K562 (cell line): Measurements from ENCODE around the gene COPS6. TPM values are rescaled to one million over a fixed set of nuclear protein-coding genes. Genes with fewer than 3 reads are reported as not detected.
A peak's percentile ranks its signal among the peaks of the same experiment; 100 is the strongest.

Source experiments
- CBX8 ChIP-seq: fragments of 200-600 bp; sonication (generic); IDR thresholded peaks from 2 replicates; pipeline ENCODE4 v1.6.1; 2012; ENCODE audit warnings: borderline replicate concordance, mixed run types, low read depth, mild to moderate bottlenecking, moderate library complexity, mixed read lengths, low read length, control low read depth, inconsistent platforms; ENCODE audit not compliant: poor library complexity, severe bottlenecking; ENCODE audit errors: extremely low read depth
- CREB3 ChIP-seq: fragments of 450-650 bp; conservative IDR thresholded peaks from 2 replicates; pipeline ENCODE4 v1.6.1; 2016; ENCODE audit warnings: missing genetic modification characterization, low read depth, mild to moderate bottlenecking, missing compliant biosample characterization, moderate library complexity
- DPF2 ChIP-seq: fragments of 450-650 bp; IDR thresholded peaks from 2 replicates; pipeline ENCODE4 v1.6.1; 2016
- EP300 ChIP-seq: IDR thresholded peaks from 2 replicates; pipeline ENCODE4 v1.6.1; 2012; ENCODE audit warnings: low read length, improper control_type of control experiment
- ESRRA ChIP-seq: fragments of 450-650 bp; IDR thresholded peaks from 2 replicates; pipeline ENCODE4 v1.6.1; 2014; ENCODE audit warnings: low read depth, mild to moderate bottlenecking, moderate library complexity, borderline replicate concordance
- ETS2 ChIP-seq: IDR thresholded peaks from 2 replicates; pipeline ENCODE4 v1.6.1; 2016; ENCODE audit warnings: borderline replicate concordance, missing genetic modification characterization, mild to moderate bottlenecking, moderate library complexity, missing compliant biosample characterization; ENCODE audit not compliant: poor library complexity, severe bottlenecking
- FOXM1 ChIP-seq, 2 experiments: fragments of 450-650 bp in 1 of 2; sonication (generic) in 1 of 2; formaldehyde crosslinking in 1 of 2; IDR thresholded peaks; 2 replicates each; pipeline versions ENCODE4 v1.6.1 to v1.9.0; 2017 to 2022; ENCODE audit warnings: low read depth in 2 of 2, mild to moderate bottlenecking in 2 of 2, missing genetic modification reagents in 1 of 2, moderate library complexity in 1 of 2
- GTF3C2 ChIP-seq: IDR thresholded peaks from 3 replicates; pipeline ENCODE4 v1.6.1; 2011; ENCODE audit warnings: borderline replicate concordance, mild to moderate bottlenecking, moderate library complexity; ENCODE audit not compliant: insufficient read length; ENCODE audit errors: extremely low read depth
- HNRNPL ChIP-seq: fragments of 200-400 bp; formaldehyde crosslinking; IDR thresholded peaks from 2 replicates; pipeline ENCODE4 v1.6.1; 2017; ENCODE audit warnings: low read depth, mild to moderate bottlenecking, low read length
- IRF1 ChIP-seq: sonication (generic); formaldehyde crosslinking; IDR thresholded peaks from 2 replicates; pipeline ENCODE4 v1.8.0; 2022; ENCODE audit warnings: missing genetic modification reagents, mild to moderate bottlenecking, borderline replicate concordance
- NEUROD1 ChIP-seq: fragments of 150-350 bp; IDR thresholded peaks from 2 replicates; pipeline ENCODE4 v1.6.1; 2014; ENCODE audit warnings: borderline replicate concordance, low read length, low read depth; ENCODE audit not compliant: partially characterized antibody
- NR2F6 ChIP-seq: fragments of 450-650 bp; formaldehyde crosslinking; IDR thresholded peaks from 2 replicates; pipeline ENCODE4 v1.4.0; 2020; ENCODE audit warnings: mild to moderate bottlenecking
- OTX1 ChIP-seq: fragments of 450-650 bp; formaldehyde crosslinking; IDR thresholded peaks from 2 replicates; pipeline ENCODE4 v1.4.0; 2022; ENCODE audit warnings: mild to moderate bottlenecking
- PHF21A ChIP-seq: fragments of 450-650 bp; IDR thresholded peaks from 2 replicates; pipeline ENCODE4 v1.6.1; 2017; ENCODE audit warnings: low read depth, borderline replicate concordance
- POLR3G ChIP-seq: IDR thresholded peaks from 2 replicates; pipeline ENCODE4 v1.6.1; 2011; ENCODE audit not compliant: insufficient read length, insufficient replicate concordance; ENCODE audit errors: extremely low read depth
- TAF1 ChIP-seq: IDR thresholded peaks from 2 replicates; pipeline ENCODE4 v1.6.1; 2011; ENCODE audit warnings: mild to moderate bottlenecking, low read length, moderate library complexity; ENCODE audit not compliant: insufficient read depth, control insufficient read depth, severe bottlenecking; ENCODE audit errors: extremely low read depth
- TARDBP ChIP-seq: fragments of 450-650 bp; IDR thresholded peaks from 2 replicates; pipeline ENCODE4 v1.6.1; 2016
- XRCC3 ChIP-seq: fragments of 450-650 bp; IDR thresholded peaks from 2 replicates; pipeline ENCODE4 v1.6.1; 2017; ENCODE audit warnings: mild to moderate bottlenecking, moderate library complexity
- ZNF224 ChIP-seq: sonication (generic); formaldehyde crosslinking; IDR thresholded peaks from 2 replicates; pipeline ENCODE4 v1.8.0; 2022; ENCODE audit warnings: mild to moderate bottlenecking, missing genetic modification reagents
- ZNF23 ChIP-seq: fragments of 250-450 bp; sonication (Bioruptor Pico); IDR thresholded peaks from 2 replicates; pipeline ENCODE4 v1.4.0; 2020; ENCODE audit warnings: mild to moderate bottlenecking
- ZNF740 ChIP-seq, 3 experiments: fragments of 200-800 bp in 1 of 3; sonication (Bioruptor generic) in 1 of 3; sonication (generic) in 1 of 3; formaldehyde crosslinking in 1 of 3; IDR thresholded peaks; 2 replicates each; pipeline versions ENCODE4 v1.6.1 to v1.8.0; 2016 to 2022; ENCODE audit warnings: mild to moderate bottlenecking in 2 of 3, missing compliant biosample characterization in 2 of 3, missing genetic modification characterization in 2 of 3, missing genetic modification reagents in 1 of 3
- ZNF77 ChIP-seq: fragments of 250-450 bp; sonication (Bioruptor Pico); IDR thresholded peaks from 2 replicates; pipeline ENCODE4 v1.5.0; 2020
- polyA plus RNA-seq, 8 experiments: library from polyadenylated mRNA; depleted of rRNA in 4 of 8; stranded (reverse) in 5 of 8; unstranded in 3 of 8; fragments of >200 nt; fragmentation: Nextera tagmentation in 2 of 8; fragmentation: Illumina TruSeq in 1 of 8; extraction: Ambion mirVana in 2 of 8; extraction: Trizol in 1 of 8; gene quantifications; 2 replicates each; pipeline versions ENCODE4 v1.2.1 to v1.2.3, GENCODE V29; 2011 to 2014; ENCODE audit warnings: inconsistent platforms in 1 of 8, missing spikeins in 1 of 8
- total RNA-seq, 7 experiments: library from RNA; depleted of rRNA in 6 of 7; stranded (reverse); fragments of >200 nt in 6 of 7; fragmentation: Illumina TruSeq in 2 of 7; extraction: Trizol in 2 of 7; gene quantifications; 2 replicates each; pipeline versions ENCODE4 v1.2.1 to v1.2.3, GENCODE V29; 2011 to 2021; ENCODE audit warnings: low replicate concordance in 1 of 7

The COPS6 gene
- total and polyA plus RNA-seq, 9 of the 15 experiments (the other 6 are each of a cell fraction or from before 2014, with no cell fraction given) = 63.0 to 331 (median 168) TPM

- no peak for TF ChIP-seq POLR3G
- no peak for TF ChIP-seq OTX1 (CRISPR knock-in tag)
- peak; percentile 39; the same call in 1 of the 2 replicates for TF ChIP-seq DPF2
- peak; percentile 93 for TF ChIP-seq HNRNPL
- no peak for TF ChIP-seq GTF3C2
- TF ChIP-seq CBX8 = no peak
- TF ChIP-seq IRF1 = no peak
- TF ChIP-seq ESRRA = peak; percentile 91; the same call in 1 of the 2 replicates
- TF ChIP-seq ZNF740 (CRISPR knock-in tag; IDR thresholded peaks at IDR 0.05) = peak; percentile 74; the same call in 1 of the 2 replicates
- TF ChIP-seq ZNF740 (tag; IDR thresholded peaks at IDR 0.05) = peak in 1 of 2 experiments; percentile 63; a peak in 1 of 4 replicates
- TF ChIP-seq PHF21A = peak; percentile 37; the same call in 1 of the 2 replicates
- TF ChIP-seq CREB3 (tag) = no peak
- no peak for TF ChIP-seq ZNF23 (CRISPR knock-in tag)
- no peak for TF ChIP-seq NR2F6 (CRISPR knock-in tag)
- TF ChIP-seq TAF1 = peak; percentile 82
- TF ChIP-seq ZNF224 (CRISPR knock-in tag) = no peak
- no peak for TF ChIP-seq ZNF77 (CRISPR knock-in tag)
- TF ChIP-seq TARDBP = peak; percentile 84
- no peak for TF ChIP-seq ETS2 (tag)
- peak; percentile 79 for TF ChIP-seq EP300
- TF ChIP-seq FOXM1 (IDR thresholded peaks at IDR 0.05; ENCODE audit: low read depth) = 0 out of 2 replicates have a peak, but pooled peaks have one; percentile 15
- no peak for TF ChIP-seq FOXM1 (CRISPR knock-in tag; IDR thresholded peaks at IDR 0.05; ENCODE audit: low read depth)
- TF ChIP-seq XRCC3 = no peak
- TF ChIP-seq NEUROD1 = peak; percentile 89
Observed at GRCh38 chr7:100081535-100082102, 7.2 kb upstream of the COPS6 start, which contains the start of gene ZNF3 (continued).
